WTC11 (cell line): Measurements from ENCODE around the gene OPN1SW.

Experiments used
- CTCF ChIP-seq: fragments of 200-600 bp; IDR thresholded peaks from 2 replicates; pipeline ENCODE4 v1.8.0; 2022; ENCODE audit warnings: antibody characterized with exemption
- E2F1 ChIP-seq: sonication (generic); formaldehyde crosslinking; IDR thresholded peaks from 2 replicates; pipeline ENCODE4 v1.8.0; 2022; ENCODE audit warnings: mild to moderate bottlenecking, missing genetic modification reagents
- ESRRA ChIP-seq: sonication (generic); formaldehyde crosslinking; IDR thresholded peaks from 2 replicates; pipeline ENCODE4 v1.8.1; 2022; ENCODE audit warnings: mild to moderate bottlenecking, missing genetic modification reagents, borderline replicate concordance
- ETV6 ChIP-seq: sonication (generic); formaldehyde crosslinking; IDR thresholded peaks from 2 replicates; pipeline ENCODE4 v1.8.1; 2022; ENCODE audit warnings: mild to moderate bottlenecking, missing genetic modification reagents
- JUN ChIP-seq: sonication (generic); formaldehyde crosslinking; IDR thresholded peaks from 2 replicates; pipeline ENCODE4 v1.8.0; 2023; ENCODE audit warnings: mild to moderate bottlenecking, missing genetic modification reagents
- NFE2L1 ChIP-seq: sonication (generic); formaldehyde crosslinking; IDR thresholded peaks from 2 replicates; pipeline ENCODE4 v1.8.1; 2023; ENCODE audit warnings: missing genetic modification reagents
- NR3C1 ChIP-seq: sonication (generic); formaldehyde crosslinking; conservative IDR thresholded peaks from 2 replicates; pipeline ENCODE4 v1.8.1; 2023; ENCODE audit warnings: low read depth, mild to moderate bottlenecking, missing genetic modification reagents
- ZNF232 ChIP-seq: sonication (generic); formaldehyde crosslinking; IDR thresholded peaks from 2 replicates; pipeline ENCODE4 v1.8.0; 2022; ENCODE audit warnings: mild to moderate bottlenecking, missing genetic modification reagents
- ZNF425 ChIP-seq: fragments of 250-450 bp; sonication (Bioruptor Pico); conservative IDR thresholded peaks from 2 replicates; pipeline ENCODE4 v1.9.0; 2021; ENCODE audit warnings: mild to moderate bottlenecking

- TF ChIP-seq CTCF (no peak), NFE2L1 (CRISPR knock-in tag) (no peak), NR3C1 (CRISPR knock-in tag) (no peak), ESRRA (no peak), ETV6 (CRISPR knock-in tag) (no peak), ZNF232 (CRISPR knock-in tag) (no peak), ZNF425 (CRISPR knock-in tag) (no peak), JUN (no peak), E2F1 (CRISPR knock-in tag) (no peak)
These were observed 37.0 kb downstream of the OPN1SW start for GRCh38 chr7:128738570-128739047.
